Hematopoietic multipotent progenitor cell treated with erythropoietin and hydrocortisone succinate and interleukin-3 and kit ligand, for 4 days (in vitro differentiated cells): Measurements from ENCODE around the gene ARHGEF38.

ENCODE experiments used
- DNase-seq: peaks from one replicate; pipeline ENCODE4 v3.0.0-alpha.2; 2015

The ARHGEF38 gene

DNA sequence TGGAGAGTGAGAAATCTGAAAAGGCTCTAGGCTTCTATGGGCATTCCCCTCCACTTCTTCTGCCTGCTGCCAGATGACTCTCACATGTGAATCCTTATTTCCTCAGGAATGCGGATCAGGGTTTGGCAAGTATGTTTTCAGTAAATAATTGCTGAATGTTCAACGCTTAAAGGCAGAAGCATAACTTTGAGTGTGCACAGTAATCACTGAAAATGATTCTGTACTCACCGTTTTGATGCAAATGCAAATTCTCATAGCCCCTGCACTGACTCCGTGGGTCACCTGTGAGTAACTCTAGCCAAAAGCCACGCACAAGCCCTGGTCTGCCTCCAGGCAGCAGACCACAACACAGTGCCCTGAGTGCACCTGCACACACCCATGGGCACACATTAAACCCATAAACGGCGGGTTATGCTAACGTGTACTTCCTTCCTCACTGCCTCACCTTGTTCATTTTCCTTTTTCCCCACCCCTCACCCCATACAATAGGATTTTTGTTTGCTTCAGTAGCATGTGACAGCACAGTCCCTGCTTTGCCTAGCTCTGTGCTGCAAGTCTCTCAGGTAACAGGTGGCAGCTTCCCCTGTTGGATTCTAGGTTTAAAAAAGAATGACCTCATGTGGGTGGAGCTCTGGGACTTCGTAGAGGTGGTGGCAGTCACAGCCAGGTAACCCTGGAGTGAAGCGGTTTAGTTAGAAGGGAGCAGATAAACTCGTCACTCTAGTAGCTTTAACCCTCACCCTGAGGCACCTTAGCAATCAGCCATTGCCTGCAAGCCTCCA, at the start of gene ARHGEF38:
Gene ARHGEF38, plus strand, starts transcription at position 656 of the 782 bp plus-strand sequence. CDS start 146 bp downstream, outside the sequence.
- no peak for DNase-seq

- no peak for DNase-seq
Observed at GRCh38 chr4:105503484-105503883, 48.9 kb upstream of the ARHGEF38 start.

DNA sequence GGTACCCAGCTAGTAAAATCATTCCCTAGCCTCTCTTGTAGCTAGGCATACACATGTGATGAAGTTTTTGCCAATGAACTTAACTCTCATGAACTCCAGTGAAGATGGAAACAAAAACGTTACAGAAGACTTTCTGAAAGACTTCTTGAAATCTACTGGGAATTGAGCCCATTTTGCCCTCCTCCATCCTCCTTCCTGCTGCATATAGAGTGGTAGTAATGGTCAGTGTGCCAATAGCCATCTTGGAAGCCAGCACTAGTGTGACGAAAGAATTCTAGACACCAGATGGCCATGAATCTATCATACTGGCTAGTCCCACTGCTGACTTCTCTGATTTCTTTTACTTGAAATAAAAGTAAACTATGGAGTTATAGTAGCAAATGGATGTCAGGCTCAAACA, 47.7 kb upstream of the ARHGEF38 start:
- DNase-seq = no peak

DNA sequence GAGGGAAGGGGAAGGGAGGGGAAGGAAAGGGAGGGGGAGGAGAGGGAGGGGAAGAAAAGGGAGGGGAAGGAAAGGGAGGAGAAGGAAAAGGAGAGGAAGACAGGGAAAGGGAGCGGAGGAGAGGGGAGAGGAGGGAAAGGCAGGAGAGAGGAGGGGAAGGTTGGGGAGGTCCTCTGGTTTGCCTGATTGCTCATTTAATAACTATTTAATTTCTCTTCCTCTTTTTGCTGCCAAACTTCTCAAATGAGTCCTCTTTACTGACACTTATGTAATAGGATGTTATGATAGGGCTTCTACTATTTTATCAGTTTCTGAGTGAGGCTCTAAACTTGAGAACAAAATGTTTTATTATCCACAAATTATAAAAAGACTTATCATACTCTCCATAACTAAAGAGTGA, 43.1 kb upstream of the ARHGEF38 start:
- DNase-seq = peak; percentile 39

DNA sequence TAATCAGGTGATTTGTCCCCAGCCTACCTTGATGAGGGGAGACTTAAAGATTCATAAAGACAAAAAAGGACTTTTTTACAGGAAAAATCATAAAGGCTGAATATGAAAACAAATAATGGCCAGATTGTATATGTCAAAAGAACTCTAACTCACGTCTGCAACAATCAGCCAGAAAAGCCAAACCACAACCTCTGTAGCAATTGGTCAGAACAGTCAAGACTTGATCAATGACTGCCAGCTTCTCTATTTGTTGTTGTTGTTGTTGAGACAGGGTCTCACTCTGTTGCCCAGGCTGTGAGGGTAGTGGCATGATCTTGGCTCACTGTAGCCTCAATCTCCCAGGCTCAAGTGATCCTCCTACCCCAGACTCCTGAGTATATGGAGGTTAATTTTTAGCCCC, 42.7 kb upstream of the ARHGEF38 start:
- no peak for DNase-seq

GRCh38 chr4:105510245-105510644, 42.2 kb upstream of the ARHGEF38 start:
- no peak for DNase-seq

DNA sequence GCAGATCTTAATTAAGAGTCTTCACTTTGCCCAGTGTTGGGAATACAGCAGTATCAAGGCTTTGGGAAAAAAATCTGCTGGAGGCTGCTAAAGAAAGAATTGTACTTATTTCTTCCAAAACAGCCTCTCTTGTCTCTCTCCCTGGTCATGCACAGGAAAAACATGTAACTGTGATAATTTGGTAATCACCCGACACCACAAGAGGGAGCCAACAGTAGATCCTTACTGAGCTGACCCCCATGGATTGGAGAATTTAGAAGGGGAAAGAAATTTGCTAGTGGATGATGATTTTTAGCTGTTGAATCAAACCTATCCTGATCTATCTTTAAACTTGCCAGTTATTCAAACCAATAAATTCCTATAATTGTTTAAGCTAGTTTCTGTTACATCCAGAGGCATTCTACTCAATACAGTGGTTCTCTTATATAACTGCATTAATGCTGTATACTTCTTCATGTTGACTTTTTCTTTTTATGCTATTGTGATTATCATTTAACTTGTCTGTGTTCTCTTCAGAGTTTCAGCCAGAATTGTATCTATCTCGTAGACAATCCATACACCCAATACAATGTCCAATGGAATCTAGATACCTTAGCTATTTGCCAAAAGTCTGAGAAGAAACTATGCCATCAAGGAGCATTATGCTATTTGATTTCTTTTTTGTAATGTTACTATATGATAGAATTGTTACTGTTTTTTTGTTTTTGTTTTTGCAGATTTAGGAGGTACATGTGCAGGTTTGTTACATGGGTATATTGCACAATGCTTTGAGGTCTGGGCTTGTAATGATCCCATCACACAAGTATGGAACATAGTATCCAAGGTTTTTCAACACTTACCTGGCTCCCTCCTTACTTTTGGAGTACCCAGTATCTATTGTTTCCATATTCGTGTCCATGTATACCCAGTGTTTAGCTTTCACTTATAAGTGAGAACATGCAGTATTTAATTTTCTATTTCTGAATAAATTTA, 31.3 kb upstream of the ARHGEF38 start:
- peak; percentile 79 for DNase-seq

DNA sequence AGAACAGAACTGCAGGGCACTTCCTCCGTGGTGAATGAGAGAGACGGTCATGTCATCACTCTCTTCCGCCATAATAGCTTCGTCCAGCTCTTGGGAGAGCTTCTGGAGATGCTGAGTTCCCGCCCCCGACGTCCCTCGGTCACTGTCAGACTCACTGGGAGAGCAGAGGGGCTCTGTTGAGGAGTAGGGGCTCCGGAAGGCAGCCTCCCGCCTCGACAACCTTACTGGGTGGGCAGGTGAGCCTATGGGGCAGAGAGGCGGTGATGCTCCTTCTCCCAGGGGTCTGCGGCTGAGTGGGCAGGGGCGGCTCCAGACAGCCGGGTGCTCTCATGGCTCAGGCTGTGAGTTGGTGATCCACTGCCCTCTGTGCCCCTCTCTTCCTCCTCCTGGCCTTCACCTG, 25.8 kb upstream of the ARHGEF38 start:
- no peak for DNase-seq

- DNase-seq = no peak
Observed at GRCh38 chr4:105527081-105527480, 25.3 kb upstream of the ARHGEF38 start.

DNA sequence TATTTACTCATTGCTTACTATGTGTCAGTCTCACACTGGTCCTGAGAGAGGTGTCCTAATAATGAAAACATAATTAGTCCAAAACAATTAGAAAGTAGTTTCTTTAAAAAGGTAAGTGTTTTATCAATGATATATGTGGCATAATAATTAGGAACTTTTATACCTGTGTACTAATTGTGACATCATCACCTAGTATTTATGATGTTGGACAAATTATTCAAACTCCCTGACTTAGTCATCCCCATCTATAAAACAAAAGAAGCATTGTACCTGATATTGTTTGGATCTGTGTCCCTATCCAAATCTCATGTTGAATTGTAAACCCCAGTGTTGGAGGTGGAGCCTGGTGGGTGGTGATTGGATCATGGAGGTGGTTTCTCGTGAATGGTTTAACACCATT, 15.8 kb upstream of the ARHGEF38 start:
- no peak for DNase-seq

DNA sequence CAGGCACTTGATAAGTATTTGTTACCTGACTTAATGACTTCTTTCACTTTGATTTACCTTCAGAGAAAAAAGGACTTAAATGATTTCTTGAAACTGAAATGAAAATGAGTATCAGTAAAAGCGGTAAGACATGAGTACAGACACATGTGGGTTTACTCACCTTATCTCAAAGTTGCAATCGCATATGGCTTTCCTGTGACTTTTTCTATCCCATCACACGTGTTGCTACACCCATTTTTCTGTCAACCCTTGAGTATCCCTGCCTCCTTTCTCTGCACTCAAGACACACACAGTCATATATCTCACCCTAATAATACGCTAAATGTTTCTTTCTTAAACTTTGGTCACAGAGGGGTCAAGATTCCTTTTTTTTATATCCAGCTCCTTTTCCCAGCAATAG, 11.0 kb upstream of the ARHGEF38 start:
- DNase-seq = peak; percentile 79

GRCh38 chr4:105542039-105542438, 10.4 kb upstream of the ARHGEF38 start:
- DNase-seq = no peak

DNA sequence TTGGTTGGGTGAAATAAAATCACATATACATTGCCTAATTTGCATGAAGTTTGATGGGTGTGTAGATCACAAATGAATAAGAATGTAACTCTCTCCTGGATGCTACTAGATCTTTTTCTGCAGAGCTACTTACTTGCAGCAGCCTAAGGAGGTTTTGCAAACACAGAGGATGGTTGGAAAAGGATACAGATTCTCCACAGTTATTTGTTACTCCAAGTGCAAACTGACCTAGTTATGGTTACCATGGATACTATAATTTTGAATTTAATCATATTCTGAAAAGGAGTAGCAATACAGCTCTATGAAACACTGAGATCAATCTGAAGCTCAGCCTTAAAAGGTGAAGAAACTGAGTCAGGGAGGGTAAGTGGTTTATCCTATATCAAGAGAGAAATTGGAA, 9.1 kb upstream of the ARHGEF38 start:
- no peak for DNase-seq

DNA sequence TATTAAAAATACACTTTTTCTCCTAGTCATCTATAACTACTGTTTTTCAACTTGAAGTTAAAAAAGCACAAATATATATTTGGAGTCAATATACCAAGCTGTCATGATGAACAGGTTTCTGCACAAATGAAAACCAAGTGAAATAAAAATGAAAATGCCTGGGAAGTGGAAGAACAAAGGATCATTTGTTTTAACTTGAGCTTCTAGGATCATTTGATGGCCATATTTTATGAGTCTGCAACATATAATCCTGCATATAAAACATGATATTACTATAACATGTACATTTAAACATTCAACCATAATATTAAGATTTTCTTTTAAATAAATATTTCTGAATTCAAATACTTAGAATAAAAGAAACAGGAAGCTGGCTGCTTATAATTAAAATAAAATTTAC, 8.5 kb upstream of the ARHGEF38 start:
- DNase-seq = no peak

DNA sequence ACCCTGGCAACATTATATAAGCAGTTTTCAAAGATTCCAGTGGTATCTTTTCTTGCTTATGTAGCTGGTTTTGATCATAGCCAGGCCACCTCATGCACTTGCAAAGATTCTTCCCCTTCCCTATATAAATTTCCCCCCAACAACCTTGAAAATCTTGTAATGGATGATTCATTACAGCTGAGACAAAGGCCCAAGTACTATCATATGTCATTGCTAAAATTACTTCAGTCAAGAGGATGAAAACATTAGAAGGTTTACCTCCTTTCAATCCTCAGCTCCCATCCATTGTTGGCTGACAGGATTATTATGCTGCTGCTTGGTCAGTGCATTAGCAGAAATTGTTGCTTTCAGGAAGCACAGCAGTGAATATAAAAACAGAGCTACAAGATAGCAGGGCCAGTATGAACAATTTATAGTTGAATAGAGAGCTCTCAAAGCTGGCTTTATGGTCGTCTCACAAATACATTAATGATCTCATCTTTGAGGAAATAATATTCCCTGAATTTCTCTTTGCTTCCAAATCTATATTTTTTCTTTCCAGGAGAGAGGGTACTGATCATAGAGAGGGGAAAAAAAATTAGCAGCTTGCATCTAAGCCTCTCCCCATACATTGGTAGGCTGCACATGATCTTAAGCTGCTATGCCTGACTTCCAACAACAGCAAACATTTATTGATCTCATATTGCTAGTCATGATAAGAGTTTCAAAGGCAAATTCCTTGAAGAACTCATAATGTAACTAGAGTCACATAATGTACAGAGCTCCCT, 7.7 kb upstream of the ARHGEF38 start:
- no peak for DNase-seq

DNA sequence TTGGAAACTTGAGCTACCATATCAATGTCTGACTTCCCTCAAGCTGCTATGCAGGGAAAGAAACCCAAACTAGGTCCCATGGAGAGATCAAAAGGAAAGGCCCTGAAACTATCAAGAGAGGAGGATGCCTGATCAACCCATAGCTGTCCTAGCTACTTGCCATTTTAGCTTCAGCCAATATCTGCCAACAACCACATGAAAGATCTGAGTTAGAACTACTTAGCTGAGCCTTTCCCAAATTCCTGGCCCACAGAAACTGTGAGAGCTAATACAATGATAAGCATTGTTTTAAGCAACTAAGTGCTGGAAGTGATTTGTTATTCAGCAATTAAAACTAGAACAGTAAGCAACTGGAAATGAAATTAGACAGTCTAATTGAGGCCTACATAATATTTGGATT, 6.3 kb upstream of the ARHGEF38 start:
- DNase-seq = no peak

DNA sequence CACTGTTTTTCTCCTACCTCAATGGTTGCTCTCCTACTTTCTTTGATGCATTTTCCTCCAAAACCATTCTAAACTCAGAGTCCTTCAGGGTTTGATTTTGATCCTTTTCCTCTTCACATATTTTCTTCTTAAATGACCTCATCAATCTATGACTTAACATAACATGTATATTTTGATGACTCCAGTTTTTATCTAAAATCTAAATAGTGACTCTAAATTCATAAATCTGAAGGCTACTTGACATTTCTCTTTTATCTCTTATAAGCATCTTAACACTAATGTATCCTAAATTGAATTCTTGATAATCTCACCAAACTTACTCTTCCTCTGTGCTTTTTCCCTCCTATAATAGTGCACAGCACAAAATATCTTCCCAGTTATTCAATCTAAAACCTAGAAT, 4.7 kb upstream of the ARHGEF38 start:
- no peak for DNase-seq

DNA sequence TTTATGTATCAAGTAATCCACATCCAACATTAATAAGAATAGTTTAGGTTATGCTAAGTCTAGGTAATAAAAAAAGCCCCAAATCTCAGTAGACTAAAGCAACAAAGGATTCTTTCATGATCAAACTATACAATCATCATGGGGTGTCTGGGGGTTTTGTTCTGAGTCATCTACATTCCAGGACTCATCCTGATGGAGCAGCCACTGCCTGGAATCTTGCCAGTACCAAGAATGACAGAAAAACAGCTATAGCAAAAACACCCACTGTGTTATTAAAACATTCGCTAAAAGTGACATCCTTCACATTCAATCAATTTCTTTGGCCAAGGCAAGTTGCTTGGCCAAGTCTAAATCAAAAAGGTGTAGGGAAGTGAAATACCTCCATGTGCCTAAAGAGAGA, 3.9 kb upstream of the ARHGEF38 start:
- no peak for DNase-seq

- no peak for DNase-seq
Observed at GRCh38 chr4:105550641-105551040, 1.8 kb upstream of the ARHGEF38 start.

GRCh38 chr4:105555409-105555808, 3.0 kb downstream of the ARHGEF38 start:
- no peak for DNase-seq

DNA sequence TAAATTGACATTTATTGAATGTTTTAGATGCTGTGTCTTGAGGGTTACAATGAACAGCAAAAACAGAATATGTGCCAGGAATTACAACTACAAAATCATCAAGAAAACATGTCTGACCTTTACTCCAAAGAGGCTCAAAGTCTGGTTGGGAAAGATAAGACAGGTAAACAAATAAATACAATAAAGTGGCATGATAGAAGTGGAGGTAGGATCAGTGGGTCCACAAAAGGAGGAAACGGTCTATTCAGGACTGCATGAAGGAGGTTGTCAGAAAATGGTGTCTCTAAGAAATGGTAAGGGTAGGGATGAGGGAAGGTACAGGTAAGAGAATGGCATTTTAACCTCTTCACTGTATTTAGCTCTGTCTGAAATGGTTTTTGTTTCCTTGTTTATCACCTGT, 3.8 kb downstream of the ARHGEF38 start:
- no peak for DNase-seq

DNA sequence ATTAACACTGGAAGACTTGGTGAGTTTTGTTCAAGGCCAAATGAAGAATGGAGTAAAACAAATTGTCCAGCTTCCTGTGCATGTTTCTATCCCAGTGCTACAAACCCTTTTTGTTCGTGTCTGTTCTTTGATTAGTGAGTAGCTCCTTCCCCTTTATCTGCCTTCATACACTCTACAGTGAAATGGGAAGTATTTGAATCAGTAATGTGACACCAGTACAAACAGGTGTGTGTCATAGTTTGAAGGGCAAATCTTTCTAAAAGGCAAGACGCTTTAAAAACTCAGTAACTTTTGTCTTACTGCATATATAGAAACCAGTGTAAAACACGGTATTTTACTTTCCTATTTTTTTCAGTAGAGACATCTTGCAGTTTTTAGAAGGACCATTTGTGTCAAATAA, 5.9 kb downstream of the ARHGEF38 start:
- DNase-seq = peak; percentile 18

DNA sequence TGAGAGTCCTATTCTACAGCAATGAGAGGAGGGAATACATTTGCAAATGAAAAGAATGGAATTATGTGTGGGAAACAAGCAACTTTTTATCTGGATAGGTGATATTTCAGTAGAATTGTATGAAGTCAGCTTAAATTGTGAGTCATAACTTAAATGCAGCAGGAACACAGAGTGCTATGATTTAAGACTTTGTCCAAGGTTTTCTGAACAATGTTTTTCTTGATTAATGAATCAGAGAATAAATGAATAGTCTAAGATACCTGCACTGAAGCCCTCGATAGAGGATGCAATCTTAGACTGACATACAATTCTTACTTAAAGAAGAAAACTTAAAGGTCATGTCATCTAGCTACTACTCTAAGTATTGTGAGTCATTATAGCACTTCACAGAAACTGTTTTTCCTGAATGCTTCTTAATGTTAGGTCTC, 8.0 kb downstream of the ARHGEF38 start:
- DNase-seq = no peak
